A549 (cell line): Measurements from ENCODE around the gene MOB4.

ENCODE experiments used
- CBX2 ChIP-seq: fragments of 200-600 bp; sonication (generic); IDR thresholded peaks from 2 replicates; pipeline ENCODE4 v1.6.1; 2016; ENCODE audit warnings: low read depth, mild to moderate bottlenecking, borderline replicate concordance
- CTCF ChIP-seq: fragments of >200 bp; sonication (Bioruptor Twin); formaldehyde crosslinking; IDR thresholded peaks from 3 replicates; pipeline ENCODE4 v1.5.1; 2016
- MYC ChIP-seq: IDR thresholded peaks from 2 replicates; pipeline ENCODE4 v1.6.1; 2012; ENCODE audit warnings: mild to moderate bottlenecking, inconsistent platforms, low read length, improper control_type of control experiment, borderline replicate concordance
- POLR2A ChIP-seq: IDR thresholded peaks from 2 replicates; pipeline ENCODE4 v1.6.1; 2012; ENCODE audit warnings: mild to moderate bottlenecking, low read length
- RAD21 ChIP-seq, 2 experiments: fragments of >200 bp in 1 of 2; sonication (Bioruptor Twin) in 1 of 2; formaldehyde crosslinking in 1 of 2; IDR thresholded peaks in 1 of 2; conservative IDR thresholded peaks in 1 of 2; 2 replicates in 1 of 2; 3 replicates in 1 of 2; pipeline ENCODE4 v1.6.1; 2012 to 2018; ENCODE audit warnings: inconsistent platforms in 1 of 2
- RFX5 ChIP-seq: fragments of 450-650 bp; IDR thresholded peaks from 2 replicates; pipeline ENCODE4 v1.7.1; 2014; ENCODE audit warnings: antibody characterized with exemption, mild to moderate bottlenecking, moderate library complexity
- TF ChIP-seq, protein P1 (sequence below): fragments of >200 bp; sonication (Bioruptor Twin); formaldehyde crosslinking; IDR thresholded peaks from 2 replicates; pipeline ENCODE4 v1.6.1; 2016
- TF ChIP-seq, protein P2 (sequence below): fragments of 250-450 bp; sonication (Bioruptor Pico); IDR thresholded peaks from 2 replicates; pipeline ENCODE4 v1.5.0; 2021; ENCODE audit warnings: mild to moderate bottlenecking, moderate library complexity, borderline replicate concordance

- no peak for TF ChIP-seq CTCF
- no peak for TF ChIP-seq RFX5
- TF ChIP-seq, protein P1, sequence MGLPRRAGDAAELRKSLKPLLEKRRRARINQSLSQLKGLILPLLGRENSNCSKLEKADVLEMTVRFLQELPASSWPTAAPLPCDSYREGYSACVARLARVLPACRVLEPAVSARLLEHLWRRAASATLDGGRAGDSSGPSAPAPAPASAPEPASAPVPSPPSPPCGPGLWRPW, result no peak
- TF ChIP-seq, protein P2, sequence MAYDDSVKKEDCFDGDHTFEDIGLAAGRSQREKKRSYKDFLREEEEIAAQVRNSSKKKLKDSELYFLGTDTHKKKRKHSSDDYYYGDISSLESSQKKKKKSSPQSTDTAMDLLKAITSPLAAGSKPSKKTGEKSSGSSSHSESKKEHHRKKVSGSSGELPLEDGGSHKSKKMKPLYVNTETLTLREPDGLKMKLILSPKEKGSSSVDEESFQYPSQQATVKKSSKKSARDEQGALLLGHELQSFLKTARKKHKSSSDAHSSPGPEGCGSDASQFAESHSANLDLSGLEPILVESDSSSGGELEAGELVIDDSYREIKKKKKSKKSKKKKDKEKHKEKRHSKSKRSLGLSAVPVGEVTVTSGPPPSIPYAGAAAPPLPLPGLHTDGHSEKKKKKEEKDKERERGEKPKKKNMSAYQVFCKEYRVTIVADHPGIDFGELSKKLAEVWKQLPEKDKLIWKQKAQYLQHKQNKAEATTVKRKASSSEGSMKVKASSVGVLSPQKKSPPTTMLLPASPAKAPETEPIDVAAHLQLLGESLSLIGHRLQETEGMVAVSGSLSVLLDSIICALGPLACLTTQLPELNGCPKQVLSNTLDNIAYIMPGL (CRISPR knock-in tag), result no peak
- no peak for TF ChIP-seq POLR2A
- TF ChIP-seq MYC, result no peak
- TF ChIP-seq RAD21 (conservative IDR thresholded peaks at IDR 0.05 in 1 of 2, IDR thresholded peaks at IDR 0.05 in 1 of 2), result no peak
- TF ChIP-seq CBX2, result no peak
These were observed 18.5 kb upstream of the MOB4 start for GRCh38 chr2:197497326-197497725.
